WERI-Rb-1 (cell line): ENCODE results near the gene SYT7.

Source experiments
- DNase-seq: peaks from one replicate; pipeline ENCODE4 v3.0.0-alpha.2; 2020
- H3K27ac ChIP-seq: fragments of 250-450 bp; sonication (Bioruptor Pico); 2 replicates; pipeline ENCODE4 v1.5.1; 2020; ENCODE audit warnings: mild to moderate bottlenecking, moderate library complexity
- H3K27me3 ChIP-seq: fragments of 250-450 bp; sonication (Bioruptor Pico); 2 replicates; pipeline ENCODE4 v1.5.1; 2021; ENCODE audit warnings: mild to moderate bottlenecking, low read depth, moderate library complexity; ENCODE audit not compliant: insufficient read depth, severe bottlenecking
- H3K36me3 ChIP-seq: fragments of 250-450 bp; sonication (Bioruptor Pico); 2 replicates; pipeline ENCODE4 v1.5.1; 2020; ENCODE audit warnings: mild to moderate bottlenecking, moderate library complexity
- H3K4me3 ChIP-seq: 2 replicates; pipeline ENCODE4 v1.5.1; 2011; ENCODE audit warnings: low read depth, mild to moderate bottlenecking, control low read depth, low read length
- H3K9me3 ChIP-seq: fragments of 250-450 bp; sonication (Bioruptor Pico); 2 replicates; pipeline ENCODE4 v1.5.1; 2021; ENCODE audit warnings: mild to moderate bottlenecking, moderate library complexity; ENCODE audit not compliant: severe bottlenecking
- CTCF ChIP-seq: IDR thresholded peaks from 2 replicates; pipeline ENCODE4 v1.5.1; 2011; ENCODE audit warnings: low read depth, mild to moderate bottlenecking, control low read depth, inconsistent platforms, low read length

The SYT7 gene

GRCh38 chr11:61553373-61554171, 27.3 kb downstream of the SYT7 start:
- peak; percentile 87 for DNase-seq
- Histone ChIP-seq H3K27me3 (no peaks in the 10 kb centered on the region), H3K4me3 (0 out of 2 replicates have a peak overlapping the region, but pooled peaks have one; percentile 6), H3K9me3 (no peaks in the 10 kb centered on the region), H3K27ac (peak overlapping the region; percentile 80), H3K36me3 (peaks cover 6% of the 10 kb centered on the region; the same call in 1 of the 2 replicates)
- no peak for TF ChIP-seq CTCF

- no peaks in the 10 kb centered on the region for H3K9me3 ChIP-seq
- no peak overlapping the region for H3K4me3 ChIP-seq
- no peak for TF ChIP-seq CTCF
- no peak for DNase-seq
- no peaks in the 10 kb centered on the region for H3K27me3 ChIP-seq
- H3K36me3 ChIP-seq: peaks cover 6% of the 10 kb centered on the region; the same call in 1 of the 2 replicates
- no peak overlapping the region for H3K27ac ChIP-seq
Measured at GRCh38 chr11:61552108-61552635, 28.7 kb downstream of the SYT7 start.

- no peak for TF ChIP-seq CTCF
- DNase-seq: no peak
- Histone ChIP-seq H3K27ac (no peak overlapping the region), H3K9me3 (no peaks in the 10 kb centered on the region), H3K27me3 (no peaks in the 10 kb centered on the region), H3K4me3 (no peak overlapping the region), H3K36me3 (peaks cover 6% of the 10 kb centered on the region; the same call in 1 of the 2 replicates)
Measured at GRCh38 chr11:61551634-61552033, 29.2 kb downstream of the SYT7 start.

GRCh38 chr11:61550665-61551227, 30.1 kb downstream of the SYT7 start:
- DNase-seq: no peak
- Histone ChIP-seq H3K27me3 (no peaks in the 10 kb centered on the region), H3K36me3 (peaks cover 8% of the 10 kb centered on the region), H3K27ac (no peak overlapping the region), H3K4me3 (no peak overlapping the region), H3K9me3 (no peaks in the 10 kb centered on the region)
- no peak for TF ChIP-seq CTCF

GRCh38 chr11:61549662-61550568, 31.0 kb downstream of the SYT7 start:
- H3K27me3 ChIP-seq: no peaks in the 10 kb centered on the region
- DNase-seq: no peak
- H3K27ac ChIP-seq: no peak overlapping the region
- no peaks in the 10 kb centered on the region for H3K9me3 ChIP-seq
- H3K36me3 ChIP-seq: peaks cover 17% of the 10 kb centered on the region
- no peak overlapping the region for H3K4me3 ChIP-seq
- no peak for TF ChIP-seq CTCF
